HEK293 (cell line): ENCODE data around the gene LYPD4.

ENCODE experiments used
- BCL6B ChIP-seq: fragments of 450-650 bp; formaldehyde crosslinking; IDR thresholded peaks from 2 replicates; pipeline ENCODE4 v1.5.1; 2017; ENCODE audit warnings: missing biosample characterization, missing genetic modification characterization
- CTCF ChIP-seq: fragments of 450-650 bp; formaldehyde crosslinking; IDR thresholded peaks from 2 replicates; pipeline ENCODE4 v1.5.1; 2016; ENCODE audit warnings: missing biosample characterization, missing genetic modification characterization
- SP2 ChIP-seq: fragments of 450-650 bp; formaldehyde crosslinking; IDR thresholded peaks from 2 replicates; pipeline ENCODE4 v1.5.1; 2016; ENCODE audit warnings: missing biosample characterization, missing genetic modification characterization
- TRIM28 ChIP-seq: IDR thresholded peaks from 2 replicates; pipeline ENCODE4 v1.6.1; 2011; ENCODE audit warnings: low read length, control low read depth, borderline replicate concordance
- YY1 ChIP-seq: fragments of 450-650 bp; formaldehyde crosslinking; IDR thresholded peaks from 2 replicates; pipeline ENCODE4 v1.5.1; 2018; ENCODE audit warnings: missing biosample characterization, missing genetic modification characterization
- ZBTB48 ChIP-seq: fragments of 450-650 bp; formaldehyde crosslinking; IDR thresholded peaks from 2 replicates; pipeline ENCODE4 v1.5.1; 2016; ENCODE audit warnings: missing biosample characterization, missing genetic modification characterization
- ZNF2 ChIP-seq: fragments of 450-650 bp; formaldehyde crosslinking; IDR thresholded peaks from 2 replicates; pipeline ENCODE4 v1.5.1; 2016; ENCODE audit warnings: missing biosample characterization, missing genetic modification characterization
- ZNF416 ChIP-seq: fragments of 450-650 bp; formaldehyde crosslinking; IDR thresholded peaks from 2 replicates; pipeline ENCODE4 v1.5.1; 2016; ENCODE audit warnings: missing biosample characterization, missing genetic modification characterization
- ZNF549 ChIP-seq: fragments of 450-650 bp; IDR thresholded peaks from 2 replicates; pipeline ENCODE4 v1.5.1; 2018; ENCODE audit warnings: missing biosample characterization, missing genetic modification characterization, mild to moderate bottlenecking, inconsistent platforms, moderate library complexity
- ZNF561 ChIP-seq: fragments of 450-650 bp; IDR thresholded peaks from 2 replicates; pipeline ENCODE4 v1.5.1; 2018; ENCODE audit warnings: missing biosample characterization, missing genetic modification characterization, borderline replicate concordance
- ZNF670 ChIP-seq: fragments of 450-650 bp; formaldehyde crosslinking; IDR thresholded peaks from 2 replicates; pipeline ENCODE4 v1.5.1; 2016; ENCODE audit warnings: missing biosample characterization, missing genetic modification characterization, low read depth
- ZNF776 ChIP-seq: fragments of 450-650 bp; formaldehyde crosslinking; IDR thresholded peaks from 2 replicates; pipeline ENCODE4 v1.5.0; 2017; ENCODE audit warnings: missing biosample characterization, missing genetic modification characterization, borderline replicate concordance
- TF ChIP-seq, protein P1 (sequence below): fragments of 450-650 bp; formaldehyde crosslinking; optimal IDR thresholded peaks from 2 replicates; pipeline ENCODE3; 2016; ENCODE audit warnings: missing biosample characterization, mild to moderate bottlenecking, missing genetic modification characterization

DNA sequence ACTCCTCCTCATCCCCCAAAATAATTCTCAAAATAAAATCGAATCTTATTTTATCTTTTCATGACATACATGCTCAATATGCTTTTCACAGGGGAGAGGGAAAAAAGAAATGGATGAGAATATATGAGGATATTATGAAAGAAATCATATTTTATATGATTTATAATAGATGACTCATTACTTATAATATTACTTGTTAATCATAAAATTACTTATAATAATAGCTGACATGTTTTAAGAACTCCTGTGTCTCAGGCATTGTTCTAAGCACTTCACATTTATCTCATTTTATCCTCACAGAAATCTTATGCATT is 51.1 kb downstream of the LYPD4 start:
- no peak for TF ChIP-seq ZNF670 (tag by site-specific recombination)
- TF ChIP-seq BCL6B (tag by site-specific recombination), result no peak
- TF ChIP-seq CTCF (tag by site-specific recombination), result no peak
- no peak for TF ChIP-seq SP2
- no peak for TF ChIP-seq ZNF2 (tag by site-specific recombination)
- no peak for TF ChIP-seq YY1 (tag by site-specific recombination)
- TF ChIP-seq, protein P1, sequence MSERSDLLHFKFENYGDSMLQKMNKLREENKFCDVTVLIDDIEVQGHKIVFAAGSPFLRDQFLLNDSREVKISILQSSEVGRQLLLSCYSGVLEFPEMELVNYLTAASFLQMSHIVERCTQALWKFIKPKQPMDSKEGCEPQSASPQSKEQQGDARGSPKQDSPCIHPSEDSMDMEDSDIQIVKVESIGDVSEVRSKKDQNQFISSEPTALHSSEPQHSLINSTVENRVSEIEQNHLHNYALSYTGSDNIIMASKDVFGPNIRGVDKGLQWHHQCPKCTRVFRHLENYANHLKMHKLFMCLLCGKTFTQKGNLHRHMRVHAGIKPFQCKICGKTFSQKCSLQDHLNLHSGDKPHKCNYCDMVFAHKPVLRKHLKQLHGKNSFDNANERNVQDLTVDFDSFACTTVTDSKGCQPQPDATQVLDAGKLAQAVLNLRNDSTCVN (tag by site-specific recombination), result no peak
- no peak for TF ChIP-seq TRIM28
- no peak for TF ChIP-seq ZBTB48 (tag by site-specific recombination)
- TF ChIP-seq ZNF776 (tag by site-specific recombination), result no peak
- no peak for TF ChIP-seq ZNF549
- TF ChIP-seq ZNF561 (tag by site-specific recombination), result no peak
- no peak for TF ChIP-seq ZNF416 (tag by site-specific recombination)
